Fibroblast of villous mesenchyme (primary cell): Measurements from ENCODE around the gene DCDC2C. TPM values are rescaled to one million over a fixed set of nuclear protein-coding genes. Genes with fewer than 3 reads are reported as not detected.

Source experiments
- DNase-seq: peaks from one replicate; pipeline ENCODE4 v3.0.0-alpha.2; 2010; ENCODE audit warnings: low read depth
- H3K4me3 ChIP-seq: 2 replicates; pipeline ENCODE4 v1.5.1; 2011; ENCODE audit warnings: low read depth, mild to moderate bottlenecking, low read length
- total RNA-seq: library from RNA; depleted of rRNA; stranded (reverse); fragments of >200 nt; gene quantifications from 2 replicates; pipeline ENCODE4 v1.2.3, GENCODE V29; 2012
- TF ChIP-seq, protein P1 (sequence below): IDR thresholded peaks from 2 replicates; pipeline ENCODE4 v1.5.1; 2012; ENCODE audit warnings: low read depth, mild to moderate bottlenecking, low read length; ENCODE audit not compliant: insufficient read depth

DCDC2C gene
- total RNA-seq, 1 donor = not detected

DNA sequence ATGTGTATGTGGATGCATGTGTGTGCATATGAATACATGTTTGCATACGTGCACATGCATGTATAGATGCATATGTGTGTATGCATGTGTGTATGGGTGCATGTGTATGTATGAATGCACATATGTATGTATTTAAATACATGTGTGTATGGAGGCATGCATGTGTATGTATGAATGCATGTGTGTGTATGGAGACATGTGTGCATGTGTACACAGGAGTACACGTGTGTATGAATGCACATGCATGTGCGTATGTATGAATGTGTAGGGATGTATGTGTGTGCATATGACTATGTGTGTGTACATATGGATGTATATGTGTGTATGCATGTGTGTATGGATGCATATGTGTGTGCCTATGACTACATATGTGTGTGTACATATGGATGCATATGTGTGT, 51.9 kb downstream of the DCDC2C start:
- TF ChIP-seq, protein P1, sequence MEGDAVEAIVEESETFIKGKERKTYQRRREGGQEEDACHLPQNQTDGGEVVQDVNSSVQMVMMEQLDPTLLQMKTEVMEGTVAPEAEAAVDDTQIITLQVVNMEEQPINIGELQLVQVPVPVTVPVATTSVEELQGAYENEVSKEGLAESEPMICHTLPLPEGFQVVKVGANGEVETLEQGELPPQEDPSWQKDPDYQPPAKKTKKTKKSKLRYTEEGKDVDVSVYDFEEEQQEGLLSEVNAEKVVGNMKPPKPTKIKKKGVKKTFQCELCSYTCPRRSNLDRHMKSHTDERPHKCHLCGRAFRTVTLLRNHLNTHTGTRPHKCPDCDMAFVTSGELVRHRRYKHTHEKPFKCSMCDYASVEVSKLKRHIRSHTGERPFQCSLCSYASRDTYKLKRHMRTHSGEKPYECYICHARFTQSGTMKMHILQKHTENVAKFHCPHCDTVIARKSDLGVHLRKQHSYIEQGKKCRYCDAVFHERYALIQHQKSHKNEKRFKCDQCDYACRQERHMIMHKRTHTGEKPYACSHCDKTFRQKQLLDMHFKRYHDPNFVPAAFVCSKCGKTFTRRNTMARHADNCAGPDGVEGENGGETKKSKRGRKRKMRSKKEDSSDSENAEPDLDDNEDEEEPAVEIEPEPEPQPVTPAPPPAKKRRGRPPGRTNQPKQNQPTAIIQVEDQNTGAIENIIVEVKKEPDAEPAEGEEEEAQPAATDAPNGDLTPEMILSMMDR = no peak
- H3K4me3 ChIP-seq = no peak overlapping the region
- no peak for DNase-seq

DNA sequence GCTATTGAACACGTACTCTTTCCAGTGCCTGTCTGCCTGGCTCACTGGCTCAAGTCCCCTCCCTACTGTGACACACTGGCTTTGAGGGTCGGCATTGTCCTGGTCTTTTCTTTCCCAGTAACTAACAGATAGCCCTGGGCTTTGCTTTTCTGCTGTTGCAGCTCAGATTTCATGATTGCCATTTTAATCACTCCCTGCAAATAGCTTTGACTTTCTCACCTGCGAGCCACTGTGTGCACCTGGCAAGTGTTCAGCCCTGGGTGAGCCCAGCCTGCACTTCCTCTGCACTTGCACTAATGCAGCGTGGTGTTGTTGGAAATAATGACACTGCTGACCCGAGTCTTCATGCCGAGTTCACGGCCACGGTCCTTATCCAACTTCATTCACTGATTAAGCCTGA, 52.9 kb downstream of the DCDC2C start:
- H3K4me3 ChIP-seq = no peak overlapping the region
- no peak for DNase-seq
- TF ChIP-seq, protein P1 = no peak

DNA sequence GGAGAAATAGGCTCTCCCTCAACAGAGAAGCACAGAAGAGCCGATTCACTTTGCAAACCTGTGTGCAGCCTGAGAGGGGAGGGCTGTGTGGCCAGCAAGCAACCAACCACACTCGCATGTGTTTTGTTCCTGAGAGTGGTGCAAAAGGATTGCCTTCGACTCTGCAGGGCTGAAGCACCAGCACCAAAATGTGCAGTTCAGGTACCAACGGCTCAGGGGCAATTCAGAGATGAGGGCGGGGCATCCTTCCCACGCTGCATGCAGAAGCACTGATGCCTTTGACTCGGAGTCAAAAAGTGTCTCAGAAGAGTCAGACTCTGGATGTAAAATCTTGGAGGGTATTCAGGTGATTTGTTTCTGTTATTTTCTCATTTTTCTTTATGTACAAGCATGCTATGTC, 55.5 kb downstream of the DCDC2C start:
- no peak for DNase-seq
- TF ChIP-seq, protein P1 = no peak
- H3K4me3 ChIP-seq = no peak overlapping the region

DNA sequence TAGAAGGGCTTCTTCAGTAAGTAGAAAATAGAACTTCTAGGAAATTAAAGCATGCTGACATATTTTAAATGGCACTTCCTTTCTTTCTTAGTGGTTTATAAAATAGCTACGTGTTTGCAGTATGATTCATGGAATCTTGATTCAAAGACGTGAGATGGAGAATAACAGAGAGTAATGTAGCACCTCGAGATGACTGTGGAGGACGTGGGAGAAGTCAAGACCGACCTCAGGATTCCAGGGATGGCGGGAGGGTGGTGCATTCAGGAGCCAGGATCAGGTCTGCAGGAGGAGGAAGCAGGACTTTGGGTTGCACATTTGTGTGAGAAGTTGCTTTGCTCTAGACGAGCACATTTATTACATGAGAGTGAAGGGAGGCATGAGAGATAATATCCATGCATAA, 56.0 kb downstream of the DCDC2C start:
- DNase-seq = peak; percentile 43
- no peak overlapping the region for H3K4me3 ChIP-seq
- TF ChIP-seq, protein P1 = no peak

DNA sequence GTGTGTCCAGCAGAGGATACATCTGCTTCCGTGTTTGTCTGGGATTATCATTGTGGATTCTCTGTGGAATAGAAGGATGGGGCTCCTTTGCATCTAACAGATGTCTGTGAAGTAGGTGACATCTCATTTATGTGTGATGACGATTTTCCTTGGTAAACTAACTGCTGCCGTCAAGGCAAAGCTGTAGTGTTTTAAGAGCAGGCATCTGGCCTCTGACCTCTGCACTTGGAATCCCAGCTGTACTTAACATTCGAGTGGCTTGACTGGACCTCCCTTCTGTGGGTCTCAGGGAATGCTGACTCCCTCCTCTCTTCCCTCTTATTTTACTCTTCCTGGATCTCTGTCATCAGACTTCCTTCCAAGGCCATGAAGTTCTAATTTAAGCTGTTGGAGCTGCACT, 56.4 kb downstream of the DCDC2C start:
- TF ChIP-seq, protein P1 = no peak
- DNase-seq = peak; percentile 24
- H3K4me3 ChIP-seq = no peak overlapping the region

DNA sequence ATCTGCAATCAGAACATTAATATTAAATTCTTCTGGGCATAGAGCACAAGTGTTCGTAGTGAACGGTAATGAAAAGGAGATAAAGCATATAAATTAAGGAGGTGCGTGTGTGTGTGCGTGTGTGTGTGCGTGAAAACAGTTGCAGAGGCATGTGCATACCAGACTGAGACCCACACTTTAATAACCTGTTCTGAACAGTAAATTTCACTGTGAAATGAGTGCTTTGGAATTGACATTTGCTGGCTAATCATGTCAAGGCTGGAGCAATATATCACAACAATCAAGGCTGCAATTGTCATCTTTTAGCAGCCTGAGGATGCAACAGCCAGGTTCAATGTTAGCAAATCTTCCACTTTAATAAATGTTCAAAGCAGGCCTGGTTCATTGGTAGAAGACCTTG, 57.9 kb downstream of the DCDC2C start:
- no peak for DNase-seq
- TF ChIP-seq, protein P1 = no peak
- no peak overlapping the region for H3K4me3 ChIP-seq

DNA sequence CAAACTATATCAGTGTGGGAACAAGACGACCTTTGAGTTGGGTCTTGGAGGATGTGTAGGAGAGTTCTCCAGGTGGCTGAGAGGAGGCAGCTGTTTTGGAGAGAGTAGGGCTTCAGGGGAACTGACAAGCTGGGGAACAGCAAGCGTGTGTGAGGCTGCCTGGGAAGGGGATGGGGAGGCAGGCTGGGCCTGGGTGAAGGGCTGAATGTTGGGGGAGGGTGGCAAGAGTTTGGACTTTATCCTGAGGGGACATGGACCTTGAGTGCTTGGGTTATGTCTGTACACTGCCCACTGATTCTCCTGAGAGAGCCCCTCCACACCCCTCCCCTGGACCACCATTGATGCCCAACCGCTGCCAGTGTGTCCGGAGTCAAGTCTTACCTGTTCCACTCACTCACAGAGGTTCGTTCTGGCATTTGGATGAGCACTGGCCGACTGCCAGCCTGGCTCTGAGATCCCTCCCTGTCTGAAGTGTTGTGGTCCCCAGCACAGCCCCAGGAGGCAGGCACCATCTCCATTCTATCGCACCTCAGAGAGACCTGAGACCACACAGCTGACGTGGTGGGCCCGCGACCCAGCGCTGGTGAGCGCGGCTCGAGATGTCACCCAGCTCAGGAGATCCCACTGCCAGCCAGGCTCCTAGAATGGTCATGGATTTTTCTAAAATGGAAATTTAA, 59.5 kb downstream of the DCDC2C start:
- TF ChIP-seq, protein P1 = no peak
- no peak for DNase-seq
- no peak overlapping the region for H3K4me3 ChIP-seq
